PC-9 (cell line): ENCODE results near the gene SCAF1. TPM values are rescaled to one million over a fixed set of nuclear protein-coding genes. Genes with fewer than 3 reads are reported as not detected.

ENCODE experiments used
- BruUV-seq: library from RNA; stranded (reverse); fragments of 400-500 nt; replicated peaks from 2 replicates; lab custom pipeline; 2021; lab: Mats Ljungman, UMichigan
- CTCF ChIA-PET: fragments of 300-600 bp; sonication (Branson Sonifier 250); formaldehyde crosslinking; loops from one replicate; lab custom pipeline; 2022; ENCODE audit warnings: antibody characterized with exemption; lab: Charles Lee
- POLR2A ChIA-PET: fragments of 300-600 bp; sonication (Branson Sonifier 250); formaldehyde crosslinking; loops from one replicate; lab custom pipeline; 2022; ENCODE audit warnings: antibody characterized with exemption; ENCODE audit not compliant: unreplicated experiment; lab: Charles Lee
- DNase-seq, 2 experiments: peaks; one replicate each; pipeline versions ENCODE4 v3.0.0 to v3.0.0-alpha.2; 2015 to 2022; ENCODE audit warnings: mixed read lengths in 1 of 2
- H2AFZ ChIP-seq: fragments of 200-600 bp; sonication (generic); 2 replicates; pipeline ENCODE4 v1.8.1; 2017; ENCODE audit warnings: antibody characterized with exemption
- H3F3A ChIP-seq: fragments of 200-600 bp; sonication (generic); 2 replicates; pipeline ENCODE4 v1.8.1; 2017; ENCODE audit warnings: antibody characterized with exemption, mild to moderate bottlenecking, low read depth; ENCODE audit not compliant: insufficient read depth
- H3K27ac ChIP-seq: fragments of 200-600 bp; sonication (generic); 2 replicates; pipeline ENCODE4 v1.6.1; 2016; ENCODE audit warnings: mixed run types
- H3K27me3 ChIP-seq: fragments of 200-600 bp; sonication (generic); 2 replicates; pipeline ENCODE4 v1.6.1; 2016; ENCODE audit warnings: low read depth, mixed run types; ENCODE audit not compliant: insufficient read depth
- H3K36me3 ChIP-seq: fragments of 200-600 bp; sonication (generic); 2 replicates; pipeline ENCODE4 v1.6.1; 2016; ENCODE audit warnings: low read depth, mixed run types
- H3K4me1 ChIP-seq: fragments of 200-600 bp; sonication (generic); replicated peaks from 2 replicates; pipeline ENCODE4 v1.6.1; 2016; ENCODE audit warnings: mixed run types; ENCODE audit not compliant: insufficient read depth
- H3K4me2 ChIP-seq: fragments of 200-600 bp; sonication (generic); 2 replicates; pipeline ENCODE4 v1.6.1; 2017; ENCODE audit warnings: mixed run types
- H3K4me3 ChIP-seq: fragments of 200-600 bp; sonication (generic); 2 replicates; pipeline ENCODE4 v1.6.1; 2016; ENCODE audit warnings: mixed run types
- H3K79me2 ChIP-seq: fragments of 200-600 bp; sonication (generic); 2 replicates; pipeline ENCODE4 v1.6.1; 2017; ENCODE audit warnings: low read depth, mixed run types
- H3K9me2 ChIP-seq: fragments of 200-600 bp; sonication (generic); 2 replicates; pipeline ENCODE4 v1.8.1; 2017; ENCODE audit warnings: mild to moderate bottlenecking; ENCODE audit not compliant: insufficient read depth
- H3K9me3 ChIP-seq: fragments of 200-600 bp; sonication (generic); 2 replicates; pipeline ENCODE4 v1.8.1; 2016; ENCODE audit warnings: low read depth; ENCODE audit not compliant: insufficient read depth
- H4K20me1 ChIP-seq: fragments of 200-600 bp; sonication (generic); 2 replicates; pipeline ENCODE4 v1.8.1; 2017; ENCODE audit not compliant: insufficient read depth
- EZH2 ChIP-seq: fragments of 200-600 bp; sonication (generic); IDR thresholded peaks from 2 replicates; pipeline ENCODE4 v1.8.0; 2017; ENCODE audit warnings: antibody characterized with exemption, low read depth
- intact Hi-C: fragments of 100-400 bp; cut with micrococcal nuclease; formaldehyde crosslinking; loops from one replicate; pipeline ENCODE4 v1.10.0; 2022; ENCODE audit not compliant: unreplicated experiment
- total RNA-seq: library from RNA; stranded (reverse); gene quantifications from 2 replicates; pipeline ENCODE4 v1.2.3, GENCODE V29; 2021
- TF ChIP-seq, protein P1 (sequence below): fragments of 200-600 bp; sonication (generic); conservative IDR thresholded peaks from 2 replicates; pipeline ENCODE4 v1.6.1; 2017; ENCODE audit warnings: mixed run types, antibody characterized with exemption, mild to moderate bottlenecking, moderate library complexity

SCAF1 gene
- total RNA-seq, 1 experiment from 2014 or later = 91.3 TPM

DNA sequence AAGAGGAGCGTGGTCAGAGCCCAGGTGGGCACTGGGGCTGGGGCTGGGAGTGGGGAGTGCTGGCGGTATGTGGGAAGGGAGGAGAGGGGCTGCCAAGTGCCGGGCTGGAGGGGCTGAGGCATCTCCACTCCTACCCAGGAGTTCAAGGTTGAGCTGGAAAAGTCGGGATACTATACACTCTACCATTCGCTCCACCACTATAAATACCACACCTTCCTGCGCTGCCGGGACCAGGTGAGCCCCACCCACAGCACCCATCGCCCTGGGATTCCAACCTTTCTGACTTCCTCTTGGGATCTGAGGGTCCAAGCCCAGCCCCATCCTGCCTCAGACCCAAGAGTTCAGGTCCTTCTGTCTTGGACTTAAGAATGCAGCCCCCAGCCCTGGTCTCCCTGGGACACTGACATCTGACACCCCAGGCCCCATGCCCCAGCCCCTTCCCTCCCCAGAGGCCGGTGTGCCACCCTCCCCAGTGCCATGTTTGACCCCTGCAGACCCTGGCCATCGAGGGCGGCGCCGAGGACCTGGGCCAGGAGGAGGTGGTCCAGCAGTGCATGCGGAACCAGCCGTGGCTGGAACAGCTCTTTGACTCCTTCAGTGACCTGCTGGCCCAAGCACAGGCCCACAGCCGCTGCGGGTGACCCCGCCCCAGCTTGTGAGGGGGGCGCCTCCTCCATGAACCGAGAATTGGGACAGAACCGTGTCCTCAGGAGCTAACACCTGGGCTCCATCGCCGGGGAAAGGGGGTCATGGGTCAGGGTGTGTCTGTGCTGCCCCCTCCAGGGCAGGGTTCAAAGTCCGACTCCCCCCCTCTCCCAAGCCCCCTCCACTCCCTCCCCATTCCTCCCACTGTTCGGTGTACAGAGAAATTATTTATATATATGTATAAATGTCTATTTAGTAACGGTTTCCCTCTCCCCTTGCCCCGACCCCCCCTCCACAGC lies 16.8 kb upstream of the SCAF1 start:
- Histone ChIP-seq H3K27ac (no peak overlapping the region), H3F3A (peaks cover 34% of the 10 kb centered on the region), H3K4me2 (no peak overlapping the region), H4K20me1 (peaks cover 6% of the 10 kb centered on the region), H3K36me3 (peaks cover 10% of the 10 kb centered on the region; the same call in 1 of the 2 replicates), H3K4me3 (no peak overlapping the region), H3K27me3 (no peaks in the 10 kb centered on the region), H2AFZ (no peak overlapping the region), H3K9me2 (no peaks in the 10 kb centered on the region), H3K9me3 (no peaks in the 10 kb centered on the region), H3K4me1 (no peaks in the 10 kb centered on the region), H3K79me2 (no peaks in the 10 kb centered on the region)
- TF ChIP-seq, protein P1, sequence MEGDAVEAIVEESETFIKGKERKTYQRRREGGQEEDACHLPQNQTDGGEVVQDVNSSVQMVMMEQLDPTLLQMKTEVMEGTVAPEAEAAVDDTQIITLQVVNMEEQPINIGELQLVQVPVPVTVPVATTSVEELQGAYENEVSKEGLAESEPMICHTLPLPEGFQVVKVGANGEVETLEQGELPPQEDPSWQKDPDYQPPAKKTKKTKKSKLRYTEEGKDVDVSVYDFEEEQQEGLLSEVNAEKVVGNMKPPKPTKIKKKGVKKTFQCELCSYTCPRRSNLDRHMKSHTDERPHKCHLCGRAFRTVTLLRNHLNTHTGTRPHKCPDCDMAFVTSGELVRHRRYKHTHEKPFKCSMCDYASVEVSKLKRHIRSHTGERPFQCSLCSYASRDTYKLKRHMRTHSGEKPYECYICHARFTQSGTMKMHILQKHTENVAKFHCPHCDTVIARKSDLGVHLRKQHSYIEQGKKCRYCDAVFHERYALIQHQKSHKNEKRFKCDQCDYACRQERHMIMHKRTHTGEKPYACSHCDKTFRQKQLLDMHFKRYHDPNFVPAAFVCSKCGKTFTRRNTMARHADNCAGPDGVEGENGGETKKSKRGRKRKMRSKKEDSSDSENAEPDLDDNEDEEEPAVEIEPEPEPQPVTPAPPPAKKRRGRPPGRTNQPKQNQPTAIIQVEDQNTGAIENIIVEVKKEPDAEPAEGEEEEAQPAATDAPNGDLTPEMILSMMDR = no peak
- no peak for TF ChIP-seq EZH2
- ChIA-PET POLR2A (no interaction called here), CTCF (interaction anchor here (0.5 kb wide), 1 partner anchor 34 kb away, joined by 6 read pairs; no protein-coding TSS in a partner anchor)
- no TSS peak for BruUV-seq
- DNase-seq = no peak
- intact Hi-C loops = no loop called here

DNA sequence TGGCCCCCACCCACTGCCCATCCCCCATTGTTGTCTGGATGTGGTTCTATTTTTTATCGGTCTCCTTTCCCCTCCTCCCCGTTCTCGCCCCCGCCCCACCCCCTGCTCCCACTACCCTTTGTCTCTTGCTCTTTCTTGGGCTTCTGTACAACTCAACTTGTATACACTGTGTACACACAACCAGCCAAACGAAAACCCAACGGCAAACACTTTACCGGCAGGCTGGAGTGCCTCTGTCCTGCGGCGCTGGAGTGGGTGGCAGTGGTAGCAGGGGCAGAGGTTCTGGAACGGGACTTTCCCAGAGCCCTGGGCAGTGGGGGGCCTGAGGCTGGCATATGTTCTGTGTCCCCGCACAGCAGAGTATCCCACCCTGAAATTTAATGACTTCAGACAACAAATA lies 15.8 kb upstream of the SCAF1 start:
- no TSS peak for BruUV-seq
- CTCF ChIA-PET = no interaction called here
- no peaks in the 10 kb centered on the region for H3K4me1 ChIP-seq
- no peak for TF ChIP-seq EZH2
- TF ChIP-seq, protein P1 = no peak
- no peaks in the 10 kb centered on the region for H3K79me2 ChIP-seq
- H3K4me3 ChIP-seq = no peak overlapping the region
- no peaks in the 10 kb centered on the region for H3K9me3 ChIP-seq
- H4K20me1 ChIP-seq = peaks cover 4% of the 10 kb centered on the region
- no peak overlapping the region for H2AFZ ChIP-seq
- no peaks in the 10 kb centered on the region for H3K9me2 ChIP-seq
- H3K4me2 ChIP-seq = no peak overlapping the region
- POLR2A ChIA-PET = interaction anchor here (0.7 kb wide), 1 partner anchor 50 kb away, joined by 3 read pairs; no protein-coding TSS in a partner anchor
- intact Hi-C loops = no loop called here
- H3K27ac ChIP-seq = no peak overlapping the region
- H3K27me3 ChIP-seq = no peaks in the 10 kb centered on the region
- no peak for DNase-seq
- H3F3A ChIP-seq = peaks cover 43% of the 10 kb centered on the region
- H3K36me3 ChIP-seq = peaks cover 10% of the 10 kb centered on the region; the same call in 1 of the 2 replicates

DNA sequence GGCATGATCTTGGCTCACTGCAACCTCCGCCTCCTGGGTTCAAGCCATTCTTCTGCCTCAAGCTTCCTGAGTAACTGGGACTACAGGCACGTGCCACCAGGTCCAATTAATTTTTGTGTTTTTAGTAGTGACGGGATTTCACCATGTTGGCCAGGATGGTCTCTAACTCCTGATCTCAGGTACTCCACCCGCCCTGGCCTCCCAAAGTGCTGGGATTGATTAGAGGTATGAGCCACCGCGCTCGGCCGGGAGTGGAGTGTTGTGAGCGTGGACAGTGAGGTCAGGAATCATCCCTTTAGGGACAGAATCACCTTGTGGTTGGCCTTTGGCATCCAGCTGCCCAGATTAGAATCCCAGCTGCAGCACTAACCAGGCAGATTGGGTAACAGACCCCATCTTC lies 12.3 kb upstream of the SCAF1 start:
- BruUV-seq = no TSS peak
- no peaks in the 10 kb centered on the region for H3K4me1 ChIP-seq
- H3K4me2 ChIP-seq = no peak overlapping the region
- H2AFZ ChIP-seq = no peak overlapping the region
- peaks cover 43% of the 10 kb centered on the region for H3F3A ChIP-seq
- TF ChIP-seq, protein P1 = no peak
- TF ChIP-seq EZH2 = no peak
- H3K27me3 ChIP-seq = no peaks in the 10 kb centered on the region
- H3K36me3 ChIP-seq = peaks cover 4% of the 10 kb centered on the region; the same call in 1 of the 2 replicates
- H3K79me2 ChIP-seq = no peaks in the 10 kb centered on the region
- no peak overlapping the region for H3K4me3 ChIP-seq
- no peaks in the 10 kb centered on the region for H3K9me2 ChIP-seq
- no peaks in the 10 kb centered on the region for H3K9me3 ChIP-seq
- H3K27ac ChIP-seq = no peak overlapping the region
- intact Hi-C loops = no loop called here
- ChIA-PET POLR2A (no interaction called here), CTCF (interaction anchor here (0.5 kb wide), 1 partner anchor 788 kb away, joined by 3 read pairs; no protein-coding TSS in a partner anchor)
- DNase-seq = no peak
- peaks cover 4% of the 10 kb centered on the region for H4K20me1 ChIP-seq
